B cell (primary cell): ENCODE data around the gene TCEAL5.

Experiments used
- EZH2 ChIP-seq: IDR thresholded peaks from 2 replicates; pipeline ENCODE4 v1.6.1; 2012; ENCODE audit warnings: borderline replicate concordance, low read depth, mild to moderate bottlenecking, moderate library complexity, low read length; ENCODE audit not compliant: insufficient read depth, poor library complexity, severe bottlenecking
- TF ChIP-seq, protein P1 (sequence below): fragments of 200-600 bp; IDR thresholded peaks from one replicate; pipeline ENCODE4 v1.8.0; 2022; ENCODE audit warnings: antibody characterized with exemption, mild to moderate bottlenecking

DNA sequence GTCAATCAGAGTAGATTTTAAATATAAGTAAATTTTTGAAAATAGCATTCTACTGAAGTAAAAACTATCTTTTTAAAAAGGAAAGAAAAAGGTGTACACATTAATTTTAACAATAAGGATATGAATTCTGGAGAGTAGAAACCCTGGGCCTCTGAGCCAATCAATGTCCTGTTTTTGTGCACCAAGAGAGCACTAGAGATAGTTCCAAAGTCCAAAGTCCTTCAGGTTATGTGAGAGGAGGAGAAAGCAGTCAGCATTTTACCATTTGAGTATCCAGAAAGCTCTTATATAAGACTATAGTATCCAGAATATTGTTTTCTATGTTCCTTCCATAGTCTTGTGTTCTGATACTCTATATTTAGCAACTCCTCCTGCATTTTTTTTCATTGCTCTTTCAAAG is 18.3 kb downstream of the TCEAL5 start:
- TF ChIP-seq, protein P1, sequence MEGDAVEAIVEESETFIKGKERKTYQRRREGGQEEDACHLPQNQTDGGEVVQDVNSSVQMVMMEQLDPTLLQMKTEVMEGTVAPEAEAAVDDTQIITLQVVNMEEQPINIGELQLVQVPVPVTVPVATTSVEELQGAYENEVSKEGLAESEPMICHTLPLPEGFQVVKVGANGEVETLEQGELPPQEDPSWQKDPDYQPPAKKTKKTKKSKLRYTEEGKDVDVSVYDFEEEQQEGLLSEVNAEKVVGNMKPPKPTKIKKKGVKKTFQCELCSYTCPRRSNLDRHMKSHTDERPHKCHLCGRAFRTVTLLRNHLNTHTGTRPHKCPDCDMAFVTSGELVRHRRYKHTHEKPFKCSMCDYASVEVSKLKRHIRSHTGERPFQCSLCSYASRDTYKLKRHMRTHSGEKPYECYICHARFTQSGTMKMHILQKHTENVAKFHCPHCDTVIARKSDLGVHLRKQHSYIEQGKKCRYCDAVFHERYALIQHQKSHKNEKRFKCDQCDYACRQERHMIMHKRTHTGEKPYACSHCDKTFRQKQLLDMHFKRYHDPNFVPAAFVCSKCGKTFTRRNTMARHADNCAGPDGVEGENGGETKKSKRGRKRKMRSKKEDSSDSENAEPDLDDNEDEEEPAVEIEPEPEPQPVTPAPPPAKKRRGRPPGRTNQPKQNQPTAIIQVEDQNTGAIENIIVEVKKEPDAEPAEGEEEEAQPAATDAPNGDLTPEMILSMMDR: no peak
- TF ChIP-seq EZH2: no peak
